GM11168 (cell line): Measurements from ENCODE around the gene BCL2L12.

Experiments
- in situ Hi-C: fragments of 300-500 bp; cut with MboI; formaldehyde crosslinking; loops from one replicate; pipeline ENCODE4 v1.12.0; 2022; ENCODE audit warnings: low sequenced_read_pairs; ENCODE audit not compliant: unreplicated experiment

Gene BCL2L12

GRCh38 chr19:49660338-49660961 lies 5.3 kb upstream of the BCL2L12 start:
- in situ Hi-C loops: no loop called here

GRCh38 chr19:49662011-49662410 lies 3.7 kb upstream of the BCL2L12 start:
- in situ Hi-C loops: no loop called here

DNA sequence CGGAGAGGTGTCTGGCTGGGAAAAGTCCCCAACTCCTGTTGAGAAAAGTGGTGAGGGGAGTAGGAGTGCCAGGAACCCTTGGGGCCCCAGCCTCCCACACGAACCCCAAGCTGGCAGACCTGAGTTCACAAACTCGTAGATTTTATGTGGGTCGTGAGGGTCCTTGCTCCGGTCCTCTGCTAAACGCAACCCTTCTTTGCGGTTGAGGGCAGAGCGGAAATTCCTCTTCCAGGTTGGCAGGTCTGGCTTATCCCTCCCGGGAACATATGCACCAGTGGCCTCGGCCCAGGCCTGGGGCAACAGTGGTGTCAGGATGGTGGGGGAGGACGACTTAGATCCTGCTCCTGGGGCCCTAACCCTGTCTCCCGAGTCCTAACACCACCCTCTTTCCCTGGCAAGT lies 2.5 kb upstream of the BCL2L12 start:
- in situ Hi-C loops: no loop called here

GRCh38 chr19:49664171-49665035 lies 1.3 kb upstream of the BCL2L12 start:
- in situ Hi-C loops: no loop called here

- in situ Hi-C loops: no loop called here
Observed at GRCh38 chr19:49665036-49665350, 740 bp upstream of the BCL2L12 start.

DNA sequence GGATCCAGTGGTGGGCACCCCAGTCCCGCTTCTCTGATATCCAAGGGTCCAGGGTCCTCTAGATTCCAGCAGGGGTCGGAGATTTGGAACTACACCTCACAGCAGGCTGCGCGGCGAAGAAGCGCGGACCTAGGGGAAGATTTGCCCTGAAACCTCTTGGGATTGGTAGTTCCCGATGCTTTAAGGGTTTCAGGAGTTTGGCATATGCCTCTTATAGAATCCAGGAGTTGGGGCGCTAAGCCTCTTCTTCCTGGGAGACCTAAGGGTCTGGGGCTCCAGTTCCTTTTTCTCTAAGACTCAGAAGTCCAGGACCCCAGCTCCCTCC lies 349 bp downstream of the BCL2L12 start:
- in situ Hi-C loops: no loop called here

DNA sequence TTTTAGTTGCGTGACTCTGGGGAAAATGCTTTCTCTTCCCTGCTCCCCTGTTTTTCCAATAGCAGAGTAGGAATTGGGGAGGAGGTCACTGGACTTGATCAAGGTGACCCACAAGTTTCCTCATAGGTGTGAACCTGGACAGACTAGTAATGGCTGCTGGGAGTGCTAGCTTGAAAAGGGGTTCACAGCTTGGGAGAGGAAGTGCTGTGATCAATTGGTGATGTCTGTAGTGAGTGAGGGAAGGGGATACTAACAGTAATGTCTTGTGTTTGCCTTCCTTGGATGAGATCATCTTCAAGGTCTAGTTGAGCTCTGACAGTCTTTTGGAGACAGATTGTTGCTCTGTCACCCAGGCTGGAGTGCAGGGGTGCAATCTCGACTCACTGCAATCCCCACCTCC lies 1.7 kb downstream of the BCL2L12 start:
- in situ Hi-C loops: no loop called here

DNA sequence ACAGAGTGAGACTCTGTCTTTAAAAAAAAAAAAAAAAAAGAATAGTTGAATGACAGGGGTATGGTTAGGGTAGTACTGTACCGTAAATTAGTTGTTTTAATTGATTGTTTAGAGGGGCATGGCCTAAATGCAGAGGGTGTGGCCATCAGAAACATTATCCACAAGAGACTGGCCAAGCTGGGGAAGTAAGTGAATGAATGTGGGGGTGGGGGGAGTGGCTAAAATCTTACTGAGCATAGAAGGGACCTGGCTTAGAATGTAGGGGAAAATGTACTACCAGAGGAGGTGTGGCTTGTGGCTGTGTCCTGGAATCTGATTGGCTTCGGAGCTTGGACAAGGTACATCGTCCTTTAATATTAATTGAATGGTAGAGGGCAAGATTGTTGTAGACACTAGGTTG lies 3.8 kb downstream of the BCL2L12 start:
- in situ Hi-C loops: no loop called here

DNA sequence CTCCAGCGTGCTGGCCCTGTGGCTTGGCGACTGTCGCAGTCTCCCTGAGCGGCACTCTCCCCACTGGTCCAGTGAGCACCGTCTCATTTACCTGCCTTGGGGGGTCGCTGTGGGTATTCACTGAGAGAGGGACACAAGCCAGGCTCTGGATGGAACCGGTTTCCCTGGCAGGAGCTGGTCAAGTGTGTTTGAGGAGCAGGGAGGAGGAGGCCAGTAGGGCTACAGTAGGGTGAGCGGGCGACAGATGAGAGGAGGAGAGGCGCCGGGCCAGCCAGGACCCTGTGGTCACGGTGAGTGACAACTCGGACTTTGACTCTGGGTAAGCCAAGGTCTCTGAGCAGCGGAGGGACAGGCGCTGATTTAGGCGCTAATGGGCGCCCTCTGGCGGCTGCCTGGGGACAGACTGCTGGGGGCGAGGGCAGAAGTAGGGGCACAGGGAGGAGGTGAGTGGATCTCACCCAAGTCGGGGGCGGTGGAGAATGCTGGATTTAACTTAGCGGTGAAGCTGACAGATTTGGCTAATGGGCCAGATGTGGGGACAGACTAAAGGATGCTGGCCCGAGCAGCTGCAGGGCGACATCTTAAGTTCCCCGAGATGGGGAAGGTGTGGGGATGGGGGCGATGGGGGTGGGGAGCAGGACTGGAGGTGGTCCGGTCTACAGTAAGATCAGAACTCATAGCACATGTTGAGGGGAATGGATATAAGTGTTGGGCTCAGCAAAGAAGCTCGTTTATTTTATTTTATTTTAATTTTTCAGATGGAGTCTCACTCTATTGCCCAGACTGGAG lies 6.6 kb downstream of the BCL2L12 start:
- in situ Hi-C loops: no loop called here

DNA sequence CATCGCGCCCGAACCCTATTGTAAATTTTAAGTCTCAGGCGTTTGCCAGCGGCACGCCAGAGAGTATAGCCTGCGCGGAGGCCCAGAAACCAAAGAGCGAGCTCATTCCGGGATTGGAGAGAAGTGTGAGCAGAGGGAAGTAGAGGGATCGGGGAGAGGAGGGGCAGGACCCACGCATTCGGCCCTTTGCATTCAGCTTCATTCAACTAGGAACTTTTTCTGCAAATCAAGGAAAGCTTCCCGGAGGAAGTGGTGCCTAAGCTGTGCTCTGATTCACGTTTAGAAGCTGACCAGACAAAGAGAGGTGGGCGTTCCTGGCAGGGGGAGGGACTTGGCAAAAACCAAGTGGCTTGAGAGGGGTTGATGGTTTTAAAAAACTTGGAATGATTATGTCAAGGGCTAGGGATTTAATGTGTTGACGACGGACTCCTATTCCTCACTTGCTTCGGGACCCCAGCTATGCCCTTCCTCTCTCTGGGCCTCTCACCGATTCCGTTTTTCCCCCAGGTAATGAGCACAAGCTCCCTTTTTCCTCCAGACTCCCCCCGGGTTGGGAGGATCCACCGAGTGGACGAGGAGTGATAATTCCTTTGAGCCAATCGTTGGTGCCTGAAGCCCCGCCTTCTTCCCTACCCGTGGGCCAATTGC lies 10.5 kb downstream of the BCL2L12 start:
- in situ Hi-C loops: no loop called here

GRCh38 chr19:49676784-49677230 lies 11.1 kb downstream of the BCL2L12 start:
- in situ Hi-C loops: no loop called here

DNA sequence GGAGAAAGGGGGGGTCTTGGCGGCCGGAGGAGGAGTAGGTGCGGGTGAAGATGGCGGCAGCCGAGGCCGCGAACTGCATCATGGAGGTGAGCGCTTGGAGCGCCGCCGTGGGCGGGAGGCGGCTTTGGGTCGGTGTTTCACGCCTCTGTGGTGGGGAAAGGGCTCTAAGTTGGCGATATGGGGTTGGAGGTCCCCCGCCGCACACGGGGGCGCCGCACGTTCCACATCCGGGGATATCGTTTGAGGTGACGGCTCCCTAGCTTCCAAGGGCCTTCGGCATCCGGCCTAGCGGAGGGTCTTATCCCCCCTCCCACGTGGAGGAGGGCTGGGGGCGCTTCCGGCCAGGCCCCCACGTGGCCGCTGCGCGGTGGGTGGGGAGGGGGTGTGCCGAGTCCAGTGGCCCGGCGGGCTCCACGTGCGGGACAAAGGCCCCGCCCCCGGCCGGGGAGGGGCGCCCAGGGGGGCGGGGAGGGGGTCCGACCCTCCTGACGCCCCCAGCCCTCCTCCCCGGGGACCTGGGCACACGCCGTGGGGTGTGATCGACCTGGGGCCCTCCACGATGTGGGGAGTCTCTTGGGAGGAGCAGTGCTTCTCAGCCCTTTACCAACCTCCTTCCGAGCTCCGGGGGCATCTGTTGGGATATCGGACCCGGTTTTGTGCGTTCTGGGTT lies 11.6 kb downstream of the BCL2L12 start, which contains the start of gene PRMT1:
PRMT1 (plus strand) TSS at position 41 of the 670 bp plus-strand sequence; CDS start at position 51, 10 bp downstream.
- in situ Hi-C loops: no loop called here

DNA sequence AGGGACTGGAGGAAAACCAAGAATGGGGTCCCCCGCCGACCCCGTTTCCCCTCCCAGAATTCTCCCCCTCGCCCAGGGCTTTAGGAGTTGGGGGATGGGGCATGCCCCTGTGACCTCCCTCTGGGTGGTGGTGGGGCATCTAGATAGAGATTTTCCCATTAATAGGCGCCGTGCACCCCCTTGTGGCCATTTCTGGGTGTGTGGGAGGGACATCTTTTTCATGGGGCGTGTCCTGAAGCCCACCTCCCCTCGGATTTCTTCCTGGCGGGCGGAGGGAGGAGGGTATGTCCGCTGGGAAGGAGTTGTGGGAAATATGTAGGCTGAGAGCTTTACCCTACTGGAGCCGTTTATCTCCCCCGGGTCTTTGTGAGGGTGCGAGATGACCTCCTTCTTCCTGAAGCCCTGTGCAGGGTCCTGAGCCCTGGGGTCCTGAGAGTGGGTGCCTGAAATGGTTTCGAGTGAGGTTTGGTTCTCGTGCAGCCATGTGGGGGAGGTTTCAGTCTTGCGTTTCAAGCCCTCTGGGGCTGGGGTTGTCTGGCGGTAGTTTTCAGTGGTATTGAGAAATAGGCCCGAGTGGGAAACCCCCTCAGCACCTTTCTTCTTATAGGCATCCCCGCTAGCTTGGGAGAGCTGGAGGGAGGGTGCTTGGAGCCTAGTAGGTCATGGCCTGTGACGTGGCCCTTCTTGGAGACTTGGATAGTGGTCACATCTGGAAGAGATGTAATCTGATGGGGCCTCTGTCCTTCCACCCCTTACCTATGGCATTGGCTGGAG lies 12.4 kb downstream of the BCL2L12 start:
- in situ Hi-C loops: no loop called here

- in situ Hi-C loops: no loop called here
Observed at GRCh38 chr19:49678985-49679770, 13.4 kb downstream of the BCL2L12 start.

GRCh38 chr19:49679771-49680413 lies 14.2 kb downstream of the BCL2L12 start:
- in situ Hi-C loops: no loop called here

- in situ Hi-C loops: no loop called here
Observed at GRCh38 chr19:49680421-49681351, 15.0 kb downstream of the BCL2L12 start.

- in situ Hi-C loops: no loop called here
Observed at GRCh38 chr19:49681830-49682229, 16.1 kb downstream of the BCL2L12 start.
